Bone marrow (tissue), 2 donors: ENCODE data around the gene PCDHGA2.
"Not testable (repeated sequence)": the region's sequence is repeated elsewhere in the genome, so short reads cannot be mapped to it uniquely, and the experiment has no call there.

Experiments used
- DNase-seq, 2 donors: peaks; one replicate each; lab custom pipeline; 2025; lab: John Stamatoyannopoulos, UW

The PCDHGA2 gene

DNA sequence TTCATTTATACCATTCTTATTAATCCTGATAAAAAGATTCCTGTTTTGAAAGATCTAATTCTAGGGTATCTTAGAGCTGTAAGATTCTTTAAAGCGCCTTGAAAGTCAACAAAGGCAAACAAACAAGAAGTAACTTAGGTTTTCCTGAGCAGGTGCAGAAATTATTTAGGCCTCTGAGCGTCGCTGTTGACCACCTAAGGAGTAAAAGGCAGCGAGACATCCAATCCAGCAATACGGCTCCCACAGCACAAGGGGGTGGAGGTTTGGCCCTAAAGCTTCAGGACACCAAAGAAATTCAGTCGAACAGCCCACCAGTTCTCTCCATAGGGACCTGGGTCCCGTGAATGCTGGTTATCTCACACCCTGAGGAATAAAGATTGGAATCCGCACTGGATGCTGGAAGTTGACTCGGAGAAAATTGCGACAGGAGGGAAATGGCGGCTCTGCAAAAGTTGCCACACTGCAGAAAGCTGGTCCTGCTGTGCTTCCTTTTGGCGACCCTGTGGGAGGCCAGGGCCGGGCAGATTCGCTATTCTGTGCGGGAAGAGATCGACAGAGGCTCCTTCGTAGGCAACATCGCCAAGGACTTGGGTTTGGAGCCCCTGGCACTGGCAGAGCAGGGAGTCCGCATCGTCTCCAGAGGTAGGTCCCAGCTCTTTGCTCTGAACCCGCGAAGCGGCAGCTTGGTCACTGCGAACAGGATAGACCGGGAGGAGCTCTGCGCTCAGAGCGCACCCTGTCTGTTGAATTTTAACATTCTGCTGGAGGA lies at the start of gene PCDHGA2:
TSS of gene PCDHGA2 (plus strand) at position 223 of the 769 bp plus-strand sequence.
- no peak for DNase-seq

DNA sequence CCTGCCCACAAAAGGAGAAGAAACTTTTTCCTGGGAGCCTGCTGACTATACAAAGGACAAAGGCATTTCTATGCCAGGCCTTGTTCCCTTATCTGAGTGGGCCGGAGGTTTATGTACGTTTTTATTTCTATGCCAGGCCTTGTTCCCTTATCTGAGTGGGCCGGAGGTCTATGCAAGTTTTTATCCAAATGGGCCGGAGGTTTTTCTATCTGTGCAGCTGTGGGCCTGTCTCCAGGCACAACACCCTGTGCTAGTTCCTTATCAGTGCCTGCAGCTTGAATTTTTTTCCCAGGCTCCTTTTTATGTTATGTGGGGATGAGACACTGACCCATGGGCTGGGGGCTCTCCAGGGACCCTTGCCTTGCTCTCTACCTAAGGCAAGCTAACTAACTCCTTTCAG lies 40.2 kb upstream of the PCDHGA2 start:
- DNase-seq: no peak

DNA sequence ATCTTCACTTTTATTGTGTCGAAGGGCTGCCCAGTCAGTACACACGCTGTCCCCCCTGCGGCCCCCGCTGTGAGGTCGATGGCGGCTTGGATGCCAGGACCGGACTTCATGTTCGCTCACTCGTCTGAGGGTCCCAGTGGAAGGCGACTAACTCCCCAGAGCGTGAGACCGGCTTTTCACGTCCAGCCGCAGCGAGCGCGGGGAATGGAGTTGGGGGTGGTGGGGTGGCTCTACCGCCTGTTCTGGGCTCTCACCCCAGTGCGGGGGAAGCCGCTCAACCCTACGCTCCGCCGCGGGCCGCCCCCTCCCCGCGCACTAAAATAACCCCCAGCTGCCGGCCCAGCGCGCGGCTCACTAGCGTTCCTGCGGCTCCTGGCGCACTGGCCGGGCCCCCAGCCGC lies 34.8 kb upstream of the PCDHGA2 start, which contains the start of gene SLC25A2:
TSS of gene SLC25A2 (minus strand) at position 294 of the 400 bp plus-strand sequence. CDS start at position 110, 184 bp downstream.
- DNase-seq: no peak

DNA sequence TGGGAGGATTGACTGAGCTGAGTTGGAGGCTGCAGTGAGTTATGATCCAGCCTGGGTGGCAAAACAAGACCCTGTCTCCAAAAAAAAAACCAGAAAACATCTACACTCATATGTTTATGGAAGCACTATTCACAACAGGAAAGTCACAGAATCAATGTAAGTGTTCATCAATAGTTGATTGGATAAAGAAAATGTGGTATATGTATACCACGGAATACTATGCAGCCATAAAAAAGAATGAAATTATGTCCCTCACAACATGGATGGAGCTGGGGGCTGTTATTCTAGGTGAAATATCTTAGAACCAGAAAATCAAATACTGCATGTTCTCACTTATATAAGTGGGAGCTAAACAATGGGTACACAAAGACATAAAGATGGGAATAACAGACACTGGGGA lies 31.9 kb upstream of the PCDHGA2 start:
- DNase-seq: no peak

DNA sequence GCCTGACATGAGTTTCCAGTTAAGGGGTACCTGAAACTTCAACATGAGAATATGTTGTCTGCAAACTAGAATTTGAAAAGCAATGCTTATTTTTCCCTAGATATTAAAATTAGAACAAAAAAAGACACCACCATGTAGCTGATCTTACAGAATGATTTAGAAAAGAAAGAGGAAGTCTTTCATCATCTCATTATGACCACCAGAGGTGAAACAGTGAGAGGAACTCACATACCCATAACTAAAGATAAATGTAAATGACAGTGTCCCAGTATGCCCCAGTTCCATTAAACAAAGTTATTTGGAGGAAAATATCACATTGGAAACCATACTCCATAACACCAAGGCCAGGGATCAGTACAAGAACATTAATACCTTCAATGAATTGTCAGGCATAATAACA lies 24.8 kb upstream of the PCDHGA2 start:
- no peak for DNase-seq

DNA sequence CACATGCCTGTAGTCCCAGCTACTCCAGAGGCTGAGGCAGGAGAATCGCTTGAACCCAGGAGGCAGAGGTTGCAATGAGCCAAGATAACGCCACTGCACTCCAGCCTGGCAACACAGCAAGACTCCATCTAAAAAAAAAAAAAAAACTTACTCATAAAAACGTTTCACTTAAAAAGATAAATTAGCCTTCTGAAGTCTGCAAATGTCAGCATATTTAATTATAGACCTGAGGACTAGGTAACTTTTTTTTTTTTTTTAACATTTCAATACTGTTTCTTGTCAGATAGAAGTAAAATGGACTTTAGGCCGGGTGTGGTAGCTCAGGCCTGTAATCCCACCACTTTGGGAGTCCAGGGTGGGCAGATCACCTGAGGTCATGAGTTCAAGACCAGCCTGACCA lies 21.6 kb upstream of the PCDHGA2 start:
- DNase-seq: not testable (repeated sequence)

DNA sequence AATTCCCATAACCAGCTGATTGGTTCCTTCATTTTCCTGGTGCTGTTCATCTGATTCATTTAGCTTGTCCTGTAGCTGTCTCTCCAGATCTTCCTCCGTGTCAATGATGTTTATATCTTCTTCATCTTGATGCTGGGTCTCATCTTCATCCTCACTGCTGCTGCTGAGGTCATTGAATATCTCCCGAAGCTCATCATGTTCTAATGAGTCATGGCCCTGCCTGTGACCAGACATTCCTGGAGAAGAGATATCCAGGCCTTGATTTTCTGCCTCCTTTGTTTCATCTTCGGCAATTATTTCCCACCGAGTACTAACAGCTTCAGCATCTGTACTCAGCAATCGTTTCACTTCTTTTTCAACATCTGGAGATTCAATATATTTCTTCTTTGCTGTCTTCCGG lies 19.4 kb upstream of the PCDHGA2 start:
- DNase-seq: no peak

DNA sequence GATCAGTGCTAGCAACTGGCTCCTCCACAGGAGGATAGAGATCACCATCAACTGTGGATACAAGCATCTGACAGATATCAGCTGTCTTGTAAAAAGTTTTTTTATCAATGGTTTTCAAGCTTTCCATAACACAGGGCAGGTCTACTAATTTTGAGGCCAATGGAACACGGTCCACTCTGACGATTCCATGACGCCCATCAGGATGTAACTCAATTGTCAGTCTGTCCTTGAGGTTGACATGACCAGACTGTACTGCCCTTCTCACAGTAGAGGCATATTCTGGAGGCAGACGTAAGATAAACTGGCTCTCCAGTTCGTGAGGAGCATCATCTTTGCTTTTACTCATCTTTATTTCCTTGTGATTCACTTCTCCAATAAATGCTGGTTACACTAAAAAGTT lies 18.9 kb upstream of the PCDHGA2 start:
- DNase-seq: no peak

DNA sequence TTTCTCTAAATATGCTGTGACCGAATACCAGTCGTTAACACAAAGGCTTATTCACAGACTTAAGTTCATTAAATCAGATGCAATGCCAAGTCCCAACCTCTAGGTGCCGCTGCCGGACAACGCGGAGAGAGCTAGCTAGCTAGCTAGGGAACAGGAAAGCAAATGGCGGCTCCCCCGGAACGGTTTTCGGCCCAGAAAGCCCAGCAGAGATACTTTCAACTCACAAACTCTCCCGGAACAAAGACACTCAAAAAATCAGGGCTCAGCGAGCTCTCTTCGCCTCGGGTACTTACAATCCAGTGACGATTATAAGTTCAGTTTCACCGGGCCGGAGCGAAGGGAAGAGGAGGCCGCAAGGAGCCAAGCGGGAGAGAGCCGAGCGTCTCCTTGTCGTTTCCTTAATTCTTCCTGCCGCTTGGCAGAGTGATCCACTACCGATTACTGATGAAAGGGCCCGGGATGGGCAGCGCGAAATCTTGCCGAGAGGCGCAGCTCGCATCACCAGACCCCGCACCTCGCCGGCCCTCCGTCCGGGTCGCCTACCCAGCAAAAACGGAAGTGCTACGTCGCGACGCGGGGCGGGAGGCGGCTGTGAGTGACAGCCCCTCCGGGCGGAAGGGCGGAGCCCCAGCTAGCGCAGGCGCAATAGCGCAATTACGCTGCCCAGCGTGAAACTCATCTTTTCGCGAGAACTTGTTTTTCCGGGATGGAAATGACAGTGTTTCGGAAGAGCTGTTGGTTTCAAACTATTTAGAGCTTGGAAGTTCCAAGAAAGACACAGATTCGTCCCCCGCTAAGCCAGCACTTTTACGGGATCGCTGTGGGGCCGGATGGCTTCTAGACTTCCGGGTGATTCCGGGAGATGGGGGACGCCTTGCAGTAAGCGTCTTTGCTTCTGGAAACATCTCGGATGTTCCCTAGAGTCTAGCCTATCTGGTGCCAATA lies 18.1 kb upstream of the PCDHGA2 start, which contains the start of gene TAF7:
TSS of gene TAF7 (minus strand) at position 560 of the 945 bp plus-strand sequence. CDS start 740 bp downstream, outside the sequence.
- peak; percentile 92 to 96 for DNase-seq

DNA sequence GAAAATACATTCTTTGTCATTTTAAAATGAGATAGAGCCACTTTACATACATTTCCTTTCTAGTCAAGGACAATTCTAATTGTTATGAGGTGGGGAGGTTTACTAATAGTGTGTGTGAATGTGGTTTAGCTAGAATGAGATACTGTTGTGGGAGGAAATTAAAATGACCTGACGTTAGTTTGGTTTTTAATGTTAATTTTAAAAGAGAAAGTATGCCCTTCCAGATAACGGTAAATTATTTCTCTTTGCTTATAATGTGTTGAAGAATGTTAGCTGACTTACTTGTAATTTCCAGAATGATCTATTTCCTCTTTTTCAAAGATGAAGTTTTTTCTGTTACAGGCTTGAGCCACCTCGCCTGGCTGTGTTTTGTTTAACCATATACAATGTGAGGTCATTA lies 16.3 kb upstream of the PCDHGA2 start:
- DNase-seq: no peak

DNA sequence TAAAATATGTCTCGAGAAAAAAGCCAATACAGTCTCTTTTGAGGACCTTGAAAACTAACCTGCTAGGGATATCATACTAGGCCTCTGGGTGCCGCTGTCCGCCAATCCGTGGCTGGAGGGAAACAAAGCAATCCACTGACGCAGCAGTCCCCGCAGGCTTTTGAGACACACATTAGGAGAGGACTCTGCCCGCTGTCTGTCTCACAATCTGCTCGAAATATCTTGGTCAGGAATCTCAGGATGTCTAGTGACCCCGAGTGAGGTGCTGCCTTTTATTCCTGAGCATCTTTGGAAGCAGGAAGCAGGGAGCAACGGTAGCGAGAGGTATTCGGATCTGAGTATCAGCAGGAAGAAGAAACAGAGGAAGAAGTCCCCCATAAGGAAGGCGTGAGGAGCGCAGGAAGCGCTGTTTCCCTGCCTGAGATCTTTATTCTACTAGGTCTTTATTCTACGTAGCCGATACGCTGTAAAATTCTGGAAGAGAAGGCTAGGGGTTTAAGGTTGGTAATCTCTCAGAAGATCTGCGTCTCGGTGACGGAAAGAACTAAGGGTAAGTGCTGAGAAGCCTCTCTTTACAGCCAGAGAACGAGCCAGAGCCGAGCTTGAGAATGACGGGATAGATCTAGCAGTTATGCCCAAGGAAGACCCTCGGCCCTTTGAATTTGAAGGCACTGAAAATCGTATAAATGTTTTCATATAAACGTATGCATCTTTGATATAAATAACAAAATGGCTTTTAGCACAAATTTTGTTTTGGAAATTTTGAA lies 12.3 kb upstream of the PCDHGA2 start:
- peak in 1 of 2 donors; percentile 65 for DNase-seq

DNA sequence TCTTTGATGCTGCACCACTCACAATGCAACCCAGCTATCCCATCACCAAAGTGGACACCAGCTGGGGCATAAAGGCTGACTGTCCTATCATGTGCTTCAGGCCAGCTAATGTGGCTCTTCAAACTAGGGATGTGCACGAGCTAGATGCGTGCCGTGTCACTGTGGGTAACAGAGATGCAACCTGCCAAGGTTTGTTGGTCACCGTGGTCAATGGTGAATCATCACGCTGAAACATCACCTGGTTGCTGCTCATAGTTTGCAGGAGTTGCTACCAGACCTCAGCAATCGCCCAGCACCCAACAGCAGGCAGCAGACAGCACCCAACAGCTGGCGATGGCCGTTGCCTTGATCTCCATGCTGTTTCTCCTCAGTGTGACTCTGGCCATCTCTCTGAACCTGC lies 10.3 kb upstream of the PCDHGA2 start:
- DNase-seq: no peak

DNA sequence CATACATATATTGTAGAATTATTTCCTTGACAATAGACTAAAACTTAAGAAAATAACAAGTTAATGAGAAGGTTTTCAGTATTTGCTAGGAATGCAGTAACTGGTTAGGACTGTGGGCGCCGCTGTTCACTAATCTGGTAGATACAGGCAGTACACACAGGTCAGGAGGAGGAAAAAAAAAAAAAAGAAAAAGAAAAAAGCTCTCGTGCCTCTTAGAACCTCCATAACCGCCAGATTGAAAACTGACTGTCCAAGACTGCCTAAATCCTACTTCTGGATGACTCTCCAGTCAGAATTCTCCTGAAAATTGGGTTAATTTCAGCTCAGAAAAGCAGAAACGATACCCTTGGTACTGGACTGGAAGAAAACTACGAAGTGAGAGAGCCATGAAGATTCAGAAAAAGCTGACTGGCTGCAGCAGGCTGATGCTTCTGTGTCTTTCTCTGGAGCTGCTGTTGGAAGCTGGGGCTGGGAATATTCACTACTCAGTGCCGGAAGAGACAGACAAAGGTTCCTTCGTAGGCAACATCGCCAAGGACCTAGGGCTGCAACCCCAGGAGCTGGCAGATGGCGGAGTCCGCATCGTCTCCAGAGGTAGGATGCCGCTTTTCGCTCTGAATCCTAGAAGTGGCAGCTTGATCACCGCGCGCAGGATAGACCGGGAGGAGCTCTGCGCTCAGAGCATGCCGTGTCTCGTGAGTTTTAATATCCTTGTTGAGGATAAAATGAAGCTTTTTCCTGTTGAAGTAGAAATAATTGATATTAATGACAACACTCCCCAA lies 8.1 kb upstream of the PCDHGA2 start, which contains the start of gene PCDHGA1:
TSS of gene PCDHGA1 (plus strand) at position 216 of the 782 bp plus-strand sequence.
- DNase-seq: no peak

DNA sequence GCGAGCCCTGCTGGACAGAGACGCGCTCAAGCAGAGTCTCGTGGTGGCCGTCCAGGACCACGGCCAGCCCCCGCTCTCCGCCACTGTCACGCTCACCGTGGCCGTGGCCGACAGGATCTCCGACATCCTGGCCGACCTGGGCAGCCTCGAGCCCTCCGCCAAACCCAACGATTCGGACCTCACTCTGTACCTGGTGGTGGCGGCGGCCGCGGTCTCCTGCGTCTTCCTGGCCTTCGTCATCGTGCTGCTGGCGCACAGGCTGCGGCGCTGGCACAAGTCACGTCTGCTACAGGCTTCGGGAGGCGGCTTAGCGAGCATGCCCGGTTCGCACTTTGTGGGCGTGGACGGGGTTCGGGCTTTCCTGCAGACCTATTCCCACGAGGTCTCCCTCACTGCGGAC lies 6.0 kb upstream of the PCDHGA2 start:
- DNase-seq: not testable (repeated sequence)

DNA sequence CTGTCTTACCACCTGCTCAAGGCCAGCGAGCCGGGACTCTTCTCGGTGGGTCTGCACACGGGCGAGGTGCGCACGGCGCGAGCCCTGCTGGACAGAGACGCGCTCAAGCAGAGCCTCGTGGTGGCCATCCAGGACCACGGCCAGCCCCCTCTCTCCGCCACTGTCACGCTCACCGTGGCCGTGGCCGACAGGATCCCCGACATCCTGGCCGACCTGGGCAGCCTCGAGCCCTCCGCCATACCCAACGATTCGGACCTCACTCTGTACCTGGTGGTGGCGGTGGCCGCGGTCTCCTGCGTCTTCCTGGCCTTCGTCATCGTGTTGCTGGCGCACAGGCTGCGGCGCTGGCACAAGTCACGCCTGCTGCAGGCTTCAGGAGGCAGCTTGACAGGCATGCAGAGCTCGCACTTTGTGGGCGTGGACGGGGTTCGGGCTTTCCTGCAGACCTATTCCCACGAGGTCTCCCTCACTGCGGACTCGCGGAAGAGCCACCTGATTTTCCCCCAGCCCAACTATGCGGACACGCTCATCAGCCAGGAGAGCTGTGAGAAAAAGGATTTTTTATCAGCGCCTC lies 2.3 kb downstream of the PCDHGA2 start:
- DNase-seq: not testable (repeated sequence)

DNA sequence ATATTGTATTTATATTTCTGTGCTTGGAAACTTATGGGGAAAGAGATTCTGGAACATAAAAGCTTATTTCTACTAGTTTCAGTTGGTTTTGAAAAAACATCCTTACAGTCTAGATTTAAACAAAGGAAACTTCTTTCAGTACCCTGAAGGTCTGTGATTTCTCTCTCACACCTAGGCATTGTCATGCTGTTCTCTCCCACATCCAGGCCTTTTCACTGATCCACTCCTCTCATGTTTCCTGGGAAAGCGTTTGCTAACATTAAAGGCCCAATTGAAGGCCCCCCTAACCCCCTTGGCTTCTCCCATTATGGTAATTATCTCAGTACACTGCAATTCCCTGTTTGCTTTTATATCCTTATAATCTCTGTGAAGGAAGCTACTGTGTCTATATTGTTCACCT lies 4.2 kb downstream of the PCDHGA2 start:
- DNase-seq: no peak

DNA sequence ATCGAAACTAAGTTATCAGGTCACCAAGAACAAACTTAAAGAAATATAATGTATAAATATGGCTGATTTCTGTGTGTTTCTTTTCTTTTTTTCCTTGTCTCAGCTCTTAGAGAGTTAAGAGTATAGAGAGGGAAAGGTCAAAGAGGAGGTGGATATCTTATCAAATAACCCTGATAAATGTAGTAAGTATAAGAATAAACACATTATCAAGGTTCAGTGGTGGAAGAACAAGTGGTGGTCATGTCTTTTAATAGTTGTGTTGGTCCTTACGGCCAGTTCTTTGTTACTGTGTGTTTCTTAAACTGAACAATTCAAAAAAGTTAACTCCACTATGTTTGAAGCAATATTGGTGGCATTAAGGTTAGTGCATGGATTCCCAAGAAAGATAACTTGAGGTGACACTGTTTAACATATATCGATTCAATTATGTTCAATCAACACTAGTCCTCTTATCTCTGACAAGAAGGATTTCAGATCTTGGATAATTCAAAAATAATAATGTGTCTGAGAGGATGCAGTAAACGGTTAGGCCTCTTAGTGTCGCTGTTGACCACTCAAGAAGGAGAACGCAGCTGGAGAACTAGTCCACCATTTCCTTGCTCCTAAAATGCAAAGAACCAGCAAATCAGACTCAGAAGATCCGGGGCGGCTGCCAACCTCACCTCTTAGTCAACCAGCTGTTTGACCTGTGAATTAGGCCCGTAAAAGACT lies 4.8 kb downstream of the PCDHGA2 start, which contains the start of gene PCDHGA3:
TSS of gene PCDHGA3 (plus strand) at position 588 of the 711 bp plus-strand sequence. CDS start 205 bp downstream, outside the sequence.
- no peak for DNase-seq

DNA sequence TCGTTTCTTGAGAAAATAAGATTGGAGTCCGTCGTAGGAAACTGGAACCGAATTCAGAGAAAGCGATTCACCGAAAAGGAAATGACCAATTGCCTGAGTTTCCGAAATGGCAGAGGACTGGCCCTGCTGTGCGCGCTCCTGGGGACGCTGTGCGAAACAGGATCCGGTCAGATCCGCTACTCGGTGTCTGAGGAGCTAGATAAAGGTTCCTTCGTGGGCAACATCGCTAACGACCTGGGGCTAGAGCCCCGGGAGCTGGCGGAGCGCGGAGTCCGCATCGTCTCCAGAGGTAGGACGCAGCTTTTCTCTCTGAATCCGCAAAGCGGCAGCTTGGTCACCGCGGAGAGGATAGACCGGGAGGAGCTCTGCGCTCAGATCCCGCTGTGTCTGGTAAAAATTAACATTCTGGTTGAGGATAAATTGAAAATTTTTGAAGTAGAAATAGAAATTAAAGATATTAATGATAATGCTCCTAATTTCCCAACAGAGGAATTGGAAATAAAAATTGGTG lies 5.4 kb downstream of the PCDHGA2 start:
- DNase-seq: no peak

DNA sequence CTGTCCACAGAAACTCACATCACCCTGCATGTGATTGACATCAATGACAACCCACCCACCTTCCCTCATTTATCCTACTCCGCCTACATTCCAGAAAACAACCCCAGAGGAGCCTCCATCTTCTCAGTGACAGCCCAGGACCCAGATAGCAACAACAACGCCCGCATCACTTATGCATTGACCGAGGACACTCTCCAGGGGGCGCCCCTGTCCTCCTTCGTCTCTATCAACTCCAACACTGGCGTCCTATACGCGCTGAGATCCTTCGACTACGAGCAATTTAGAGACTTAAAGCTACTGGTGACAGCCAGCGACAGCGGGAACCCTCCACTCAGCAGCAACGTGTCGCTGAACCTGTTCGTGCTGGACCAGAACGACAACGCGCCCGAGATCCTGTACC lies 6.8 kb downstream of the PCDHGA2 start:
- no peak for DNase-seq

DNA sequence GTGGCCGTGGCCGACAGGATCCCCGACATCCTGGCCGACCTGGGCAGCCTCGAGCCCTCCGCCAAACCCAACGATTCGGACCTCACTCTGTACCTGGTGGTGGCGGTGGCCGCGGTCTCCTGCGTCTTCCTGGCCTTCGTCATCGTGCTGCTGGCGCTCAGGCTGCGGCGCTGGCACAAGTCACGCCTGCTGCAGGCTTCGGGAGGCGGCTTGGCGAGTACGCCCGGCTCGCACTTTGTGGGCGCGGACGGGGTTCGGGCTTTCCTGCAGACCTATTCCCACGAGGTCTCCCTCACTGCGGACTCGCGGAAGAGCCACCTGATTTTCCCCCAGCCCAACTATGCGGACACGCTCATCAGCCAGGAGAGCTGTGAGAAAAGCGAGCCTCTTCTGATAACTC lies 7.5 kb downstream of the PCDHGA2 start:
- not testable (repeated sequence) for DNase-seq
